M059J (cell line): ENCODE data around the gene AWAT1. TPM values are rescaled to one million over a fixed set of nuclear protein-coding genes. Genes with fewer than 3 reads are reported as not detected.
"Not testable (repeated sequence)": the region's sequence is repeated elsewhere in the genome, so short reads cannot be mapped to it uniquely, and the experiment has no call there.

Source experiments
- DNase-seq: peaks from one replicate; pipeline ENCODE4 v3.0.0-alpha.2; 2012; ENCODE audit warnings: low read depth
- total RNA-seq: library from RNA; depleted of rRNA; stranded (reverse); fragments of >200 nt; shearing (Covaris generic); gene quantifications from 2 replicates; pipeline ENCODE4 v1.2.3, GENCODE V29; 2014; rRNA removed

AWAT1 gene
- total RNA-seq, 1 experiment from 2014 or later = not detected

- peak; percentile 51 for DNase-seq
Observed at GRCh38 chrX:70262952-70263567, 28.6 kb downstream of the AWAT1 start.

GRCh38 chrX:70264784-70265183 is 30.3 kb downstream of the AWAT1 start:
- no peak for DNase-seq

GRCh38 chrX:70268034-70268433 is 33.6 kb downstream of the AWAT1 start, which contains the start of gene ARR3:
TSS of gene ARR3 (plus strand) at chrX:70268334. CDS start at chrX:70269386, 1,052 bp downstream.
- no peak for DNase-seq

- DNase-seq = not testable (repeated sequence)
Observed at GRCh38 chrX:70274029-70274428, 39.6 kb downstream of the AWAT1 start.

- DNase-seq = no peak
Observed at GRCh38 chrX:70279081-70279480, 44.6 kb downstream of the AWAT1 start.

GRCh38 chrX:70280573-70280972 is 46.1 kb downstream of the AWAT1 start:
- DNase-seq = no peak

- no peak for DNase-seq
Observed at GRCh38 chrX:70281951-70282350, 47.5 kb downstream of the AWAT1 start, which contains the start of gene RAB41. TSS of gene RAB41 (plus strand) at chrX:70282172. CDS start at chrX:70282218, 46 bp downstream.

- peak; percentile 11 for DNase-seq
Observed at GRCh38 chrX:70289168-70289792, 54.8 kb downstream of the AWAT1 start.

Other genes with a start within 250 kb of the AWAT1 start
- not detected in 2 replicates for gene AWAT2, start 184.7 kb upstream of the AWAT1 start, total RNA-seq
- not detected in 2 replicates for gene OTUD6A, start 172.2 kb upstream of the AWAT1 start, total RNA-seq
- gene IGBP1, start 101.2 kb upstream of the AWAT1 start, total RNA-seq = 98.8 and 107 TPM in 2 replicates
- gene DGAT2L6, start 57.2 kb upstream of the AWAT1 start, total RNA-seq = not detected in 2 replicates
- 0.15 TPM in 1 of 2 replicates, not detected in the other for gene P2RY4, start 25.5 kb downstream of the AWAT1 start, total RNA-seq
- not detected in 2 replicates for gene ARR3, start 33.7 kb downstream of the AWAT1 start, total RNA-seq
- gene RAB41, start 47.5 kb downstream of the AWAT1 start, total RNA-seq = not detected in 2 replicates
- 220 and 248 TPM in 2 replicates for gene PDZD11, start 55.3 kb downstream of the AWAT1 start, total RNA-seq
- 42.8 and 89.1 TPM in 2 replicates for gene KIF4A, start 55.4 kb downstream of the AWAT1 start, total RNA-seq
- 0.10 TPM in 1 of 2 replicates, not detected in the other for gene GDPD2, start 188.7 kb downstream of the AWAT1 start, total RNA-seq
- gene DLG3, start 210.2 kb downstream of the AWAT1 start, total RNA-seq = 7.8 and 13.1 TPM in 2 replicates